Right atrium auricular region (tissue), 2 donors: ENCODE results near the gene ELL. TPM values are rescaled to one million over a fixed set of nuclear protein-coding genes. Genes with fewer than 3 reads are reported as not detected.

Experiments
- DNase-seq: peaks from one replicate; pipeline ENCODE4 v3.0.0-alpha.2; 2019; ENCODE audit warnings: low spot score
- H3K27ac ChIP-seq, 2 donors: fragments of 200-600 bp; sonication (generic); 1 replicate in 1 of 2; 2 replicates in 1 of 2; pipeline ENCODE4 v1.5.1; 2016 to 2019
- H3K27me3 ChIP-seq, 2 donors: fragments of 200-600 bp; sonication (generic); one replicate each; pipeline versions ENCODE4 v1.5.1 to v1.6.0; 2017 to 2019
- H3K36me3 ChIP-seq: fragments of 200-600 bp; sonication (generic); one replicate; pipeline ENCODE4 v1.5.1; 2016
- H3K4me1 ChIP-seq, 2 donors: fragments of 200-600 bp; sonication (generic); one replicate each; pipeline versions ENCODE4 v1.5.1 to v1.6.0; 2017 to 2019
- H3K4me3 ChIP-seq, 2 donors: fragments of 200-600 bp; sonication (generic); 1 replicate in 1 of 2; 2 replicates in 1 of 2; pipeline ENCODE4 v1.5.1; 2017 to 2019; ENCODE audit warnings: mild to moderate bottlenecking in 1 of 2, moderate library complexity in 1 of 2
- H3K9me3 ChIP-seq, 2 donors: fragments of 200-600 bp; sonication (generic); one replicate each; pipeline ENCODE4 v1.5.1; 2019
- CTCF ChIP-seq, 2 donors: fragments of 200-600 bp; sonication (generic); IDR thresholded peaks; one replicate each; pipeline ENCODE4 v1.5.1; 2019; ENCODE audit warnings: antibody characterized with exemption in 2 of 2
- total RNA-seq, 2 donors: library from RNA; depleted of rRNA; stranded (reverse); fragments of >200 nt; gene quantifications; one replicate each; pipeline ENCODE4 v1.1.0, GENCODE V29; 2016

Gene ELL
- total RNA-seq, 2 donors from 2014 or later = 12.4 to 17.5 TPM

GRCh38 chr19:18430417-18431144 lies 91.3 kb downstream of the ELL start:
- Histone ChIP-seq H3K27me3 (no peaks in the 10 kb centered on the region), H3K4me1 (peaks cover 0 to 60% of the 10 kb centered on the region in 2 donors), H3K9me3 (no peaks in the 10 kb centered on the region), H3K36me3 (no peaks in the 10 kb centered on the region), H3K27ac (no peak overlapping the region), H3K4me3 (no peak overlapping the region)
- TF ChIP-seq CTCF (IDR thresholded peaks at IDR 0.05) = no peak
- DNase-seq = no peak

- Histone ChIP-seq H3K27ac (peak overlapping the region; percentile 63 to 79), H3K4me3 (peak overlapping the region in 1 of 2 donors; percentile 55), H3K9me3 (no peaks in the 10 kb centered on the region), H3K4me1 (peaks cover 0 to 67% of the 10 kb centered on the region in 2 donors), H3K27me3 (no peaks in the 10 kb centered on the region), H3K36me3 (no peaks in the 10 kb centered on the region)
- TF ChIP-seq CTCF (IDR thresholded peaks at IDR 0.05) = no peak
- no peak for DNase-seq
Observed at GRCh38 chr19:18429717-18430416, 92.0 kb downstream of the ELL start.

- peak; percentile 78 for DNase-seq
- Histone ChIP-seq H3K4me1 (peaks cover 0 to 69% of the 10 kb centered on the region in 2 donors), H3K27ac (peak overlapping the region; percentile 63 to 79), H3K4me3 (peak overlapping the region; percentile 27 to 55), H3K36me3 (no peaks in the 10 kb centered on the region), H3K9me3 (no peaks in the 10 kb centered on the region), H3K27me3 (no peaks in the 10 kb centered on the region)
- TF ChIP-seq CTCF (IDR thresholded peaks at IDR 0.05) = no peak
Observed at GRCh38 chr19:18428787-18429674, 92.8 kb downstream of the ELL start.

- peak overlapping the region; percentile 63 to 79 for H3K27ac ChIP-seq
- peaks cover 0 to 72% of the 10 kb centered on the region in 2 donors for H3K4me1 ChIP-seq
- H3K36me3 ChIP-seq = no peaks in the 10 kb centered on the region
- no peak for DNase-seq
- H3K4me3 ChIP-seq = no peak overlapping the region
- no peak for TF ChIP-seq CTCF (IDR thresholded peaks at IDR 0.05)
- H3K27me3 ChIP-seq = no peaks in the 10 kb centered on the region
- H3K9me3 ChIP-seq = no peaks in the 10 kb centered on the region
Observed at GRCh38 chr19:18428173-18428786, 93.6 kb downstream of the ELL start.

- no peaks in the 10 kb centered on the region for H3K9me3 ChIP-seq
- H3K4me1 ChIP-seq = peaks cover 0 to 70% of the 10 kb centered on the region in 2 donors
- H3K27me3 ChIP-seq = no peaks in the 10 kb centered on the region
- no peak for TF ChIP-seq CTCF (IDR thresholded peaks at IDR 0.05)
- DNase-seq = no peak
- H3K4me3 ChIP-seq = no peak overlapping the region
- no peaks in the 10 kb centered on the region for H3K36me3 ChIP-seq
- no peak overlapping the region for H3K27ac ChIP-seq
Observed at GRCh38 chr19:18427743-18428113, 94.1 kb downstream of the ELL start.
